Measurements from ENCODE around the gene KRT9.

Gene KRT9

GRCh38 chr17:41516147-41516829 is 55.6 kb downstream of the KRT9 start:
- DNase-seq (ENCODE audit: insufficient read length, low spot score) (no peak), FAIRE-seq (no peak)

Measured in HTR-8/SVneo (cell line).